Measurements from ENCODE around the gene NTNG2.

- TF ChIP-seq EZH2phosphoT487 (IDR thresholded peaks at IDR 0.05) (no peak), CTCF (IDR thresholded peaks at IDR 0.05) (no peak), EZH2 (IDR thresholded peaks at IDR 0.05) (no peak)
Measured at GRCh38 chr9:132237481-132237880, 75.6 kb downstream of the NTNG2 start.
